Measurements from ENCODE around the gene GABRD. TPM values are rescaled to one million over a fixed set of nuclear protein-coding genes. Genes with fewer than 3 reads are reported as not detected.

GABRD gene
- total RNA-seq, 1 donor from 2014 or later: not detected

DNA sequence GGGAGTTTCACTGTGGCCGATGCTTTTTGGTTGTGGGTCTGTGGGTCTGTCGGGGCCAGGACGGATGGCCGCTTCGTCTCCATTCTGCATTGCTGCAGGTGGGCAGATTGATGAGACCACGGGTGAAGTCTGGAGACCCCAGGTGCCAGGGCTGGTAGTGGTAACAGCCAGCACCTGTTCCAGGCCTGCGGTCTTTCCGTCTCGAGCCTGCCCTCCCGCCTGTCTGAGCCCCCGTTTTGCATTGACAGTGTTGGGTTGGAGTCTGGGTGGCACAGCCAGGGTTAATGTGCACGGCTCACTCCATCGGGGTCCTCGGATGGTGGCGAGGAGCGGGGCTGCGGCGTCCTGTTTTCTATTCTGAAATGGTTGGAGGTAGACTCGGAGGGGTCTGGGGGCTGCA is 55.3 kb downstream of the GABRD start:
- intact Hi-C loops (cut with DNase I): no loop called here
- peaks cover 0 to 4% of the 10 kb centered on the region in 2 donors for H3K36me3 ChIP-seq
- peak overlapping the region in 1 of 2 donors; percentile 40 for H3K4me3 ChIP-seq
- peaks cover 13% of the 10 kb centered on the region for H3K9me3 ChIP-seq
- no peaks in the 10 kb centered on the region for H3K27me3 ChIP-seq
- TF ChIP-seq POLR2A (IDR thresholded peaks at IDR 0.05) (no peak), POLR2AphosphoS5 (IDR thresholded peaks at IDR 0.05; ENCODE audit: insufficient read depth in 1 of 2, low read depth in 1 of 2) (no peak)
- TF ChIP-seq, protein P1, sequence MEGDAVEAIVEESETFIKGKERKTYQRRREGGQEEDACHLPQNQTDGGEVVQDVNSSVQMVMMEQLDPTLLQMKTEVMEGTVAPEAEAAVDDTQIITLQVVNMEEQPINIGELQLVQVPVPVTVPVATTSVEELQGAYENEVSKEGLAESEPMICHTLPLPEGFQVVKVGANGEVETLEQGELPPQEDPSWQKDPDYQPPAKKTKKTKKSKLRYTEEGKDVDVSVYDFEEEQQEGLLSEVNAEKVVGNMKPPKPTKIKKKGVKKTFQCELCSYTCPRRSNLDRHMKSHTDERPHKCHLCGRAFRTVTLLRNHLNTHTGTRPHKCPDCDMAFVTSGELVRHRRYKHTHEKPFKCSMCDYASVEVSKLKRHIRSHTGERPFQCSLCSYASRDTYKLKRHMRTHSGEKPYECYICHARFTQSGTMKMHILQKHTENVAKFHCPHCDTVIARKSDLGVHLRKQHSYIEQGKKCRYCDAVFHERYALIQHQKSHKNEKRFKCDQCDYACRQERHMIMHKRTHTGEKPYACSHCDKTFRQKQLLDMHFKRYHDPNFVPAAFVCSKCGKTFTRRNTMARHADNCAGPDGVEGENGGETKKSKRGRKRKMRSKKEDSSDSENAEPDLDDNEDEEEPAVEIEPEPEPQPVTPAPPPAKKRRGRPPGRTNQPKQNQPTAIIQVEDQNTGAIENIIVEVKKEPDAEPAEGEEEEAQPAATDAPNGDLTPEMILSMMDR (IDR thresholded peaks at IDR 0.05): no peak
- DNase-seq (ENCODE audit: extremely low spot score in 2 of 2): no peak
- no peak overlapping the region for H3K27ac ChIP-seq
- H3K4me1 ChIP-seq: peaks cover 10% of the 10 kb centered on the region

GRCh38 chr1:2074944-2075740 is 56.0 kb downstream of the GABRD start:
- H3K36me3 ChIP-seq: peaks cover 0 to 4% of the 10 kb centered on the region in 2 donors
- H3K9me3 ChIP-seq: peaks cover 13% of the 10 kb centered on the region
- intact Hi-C loops (cut with DNase I): no loop called here
- no peak overlapping the region for H3K27ac ChIP-seq
- H3K4me3 ChIP-seq: no peak overlapping the region
- H3K4me1 ChIP-seq: peaks cover 10% of the 10 kb centered on the region
- DNase-seq (ENCODE audit: extremely low spot score in 2 of 2): no peak
- no peaks in the 10 kb centered on the region for H3K27me3 ChIP-seq
- TF ChIP-seq POLR2A (IDR thresholded peaks at IDR 0.05): no peak
- TF ChIP-seq, protein P1 (IDR thresholded peaks at IDR 0.05): no peak
- TF ChIP-seq POLR2AphosphoS5 (IDR thresholded peaks at IDR 0.05; ENCODE audit: insufficient read depth in 1 of 2, low read depth in 1 of 2): no peak

DNA sequence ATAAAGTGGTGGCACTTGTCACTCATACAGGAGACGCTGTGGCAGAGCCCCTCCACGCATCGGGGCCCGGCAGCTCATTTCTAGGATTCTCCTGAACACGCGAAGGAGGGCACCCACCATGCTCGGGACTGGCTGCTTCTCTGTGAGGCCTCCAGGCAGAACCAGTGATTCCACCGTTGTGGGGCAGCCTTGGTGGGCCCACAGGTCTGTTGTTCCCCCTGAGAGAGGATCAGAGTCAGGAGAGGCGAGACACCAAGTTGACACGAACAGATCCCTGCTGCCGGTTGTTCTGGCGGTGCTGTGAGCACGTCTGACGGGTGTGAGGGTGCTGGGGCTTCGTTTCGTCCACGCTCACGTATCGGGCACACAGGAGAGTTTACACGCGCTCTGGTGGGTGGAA is 57.7 kb downstream of the GABRD start:
- Histone ChIP-seq H3K4me1 (peaks cover 10% of the 10 kb centered on the region), H3K4me3 (no peak overlapping the region), H3K36me3 (peaks cover 0 to 4% of the 10 kb centered on the region in 2 donors), H3K9me3 (peaks cover 13% of the 10 kb centered on the region), H3K27ac (no peak overlapping the region), H3K27me3 (no peaks in the 10 kb centered on the region)
- intact Hi-C loops (cut with DNase I): no loop called here
- no peak for DNase-seq (ENCODE audit: extremely low spot score in 2 of 2)
- TF ChIP-seq POLR2AphosphoS5 (IDR thresholded peaks at IDR 0.05; ENCODE audit: insufficient read depth in 1 of 2, low read depth in 1 of 2) (no peak), POLR2A (IDR thresholded peaks at IDR 0.05) (no peak)
- TF ChIP-seq, protein P1 (IDR thresholded peaks at IDR 0.05): no peak

- peaks cover 10% of the 10 kb centered on the region for H3K4me1 ChIP-seq
- DNase-seq (ENCODE audit: extremely low spot score in 2 of 2): no peak
- peaks cover 13% of the 10 kb centered on the region for H3K9me3 ChIP-seq
- H3K27ac ChIP-seq: no peak overlapping the region
- no peaks in the 10 kb centered on the region for H3K27me3 ChIP-seq
- peaks cover 0 to 4% of the 10 kb centered on the region in 2 donors for H3K36me3 ChIP-seq
- no peak overlapping the region for H3K4me3 ChIP-seq
- intact Hi-C loops (cut with DNase I): no loop called here
- TF ChIP-seq, protein P1 (IDR thresholded peaks at IDR 0.05): no peak
- no peak for TF ChIP-seq POLR2AphosphoS5 (IDR thresholded peaks at IDR 0.05; ENCODE audit: insufficient read depth in 1 of 2, low read depth in 1 of 2)
- no peak for TF ChIP-seq POLR2A (IDR thresholded peaks at IDR 0.05)
Observed at GRCh38 chr1:2078170-2078569, 59.0 kb downstream of the GABRD start.

Measured in vagina (tissue), 2 donors.